ENCODE measurements around the gene MARVELD3.

MARVELD3 gene

DNA sequence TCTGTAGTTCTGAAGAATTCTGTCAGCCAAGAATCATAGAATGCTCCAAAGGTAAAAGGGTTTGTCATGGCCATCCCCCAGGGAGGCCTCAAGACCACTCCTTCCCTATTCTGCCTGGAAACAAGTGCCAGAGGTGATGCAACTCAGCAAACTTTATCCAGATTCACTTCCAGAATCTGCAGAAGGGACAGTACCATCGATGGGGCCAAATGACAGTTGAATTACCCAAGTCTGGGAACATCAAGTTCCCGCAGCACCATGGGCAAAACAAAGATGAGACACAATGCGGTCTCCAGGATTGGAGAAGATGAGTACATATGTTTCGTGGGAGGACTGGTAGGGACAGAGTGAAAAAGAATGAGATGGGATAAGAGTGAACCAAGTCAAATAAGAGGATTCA lies 35.4 kb upstream of the MARVELD3 start:
- no peak overlapping the region for H3K4me2 ChIP-seq (ENCODE audit: low read length)
- no peaks in the 10 kb centered on the region for H4K20me1 ChIP-seq (ENCODE audit: insufficient read depth, low read length)
- H3K36me3 ChIP-seq (ENCODE audit: insufficient read depth, low read length): no peaks in the 10 kb centered on the region
- no peaks in the 10 kb centered on the region for H3K4me1 ChIP-seq (ENCODE audit: insufficient read depth, low read length, severe bottlenecking)
- H3K27ac ChIP-seq (ENCODE audit: low read depth, low read length, poor library complexity, severe bottlenecking): no peak overlapping the region
- no peak overlapping the region for H3K9ac ChIP-seq (ENCODE audit: low read length)
- H2AFZ ChIP-seq (ENCODE audit: low read length): no peak overlapping the region
- no peaks in the 10 kb centered on the region for H3K9me3 ChIP-seq (ENCODE audit: low read length)
- no peaks in the 10 kb centered on the region for H3K9me2 ChIP-seq (ENCODE audit: low read depth, low read length)
- TF ChIP-seq, protein P1, sequence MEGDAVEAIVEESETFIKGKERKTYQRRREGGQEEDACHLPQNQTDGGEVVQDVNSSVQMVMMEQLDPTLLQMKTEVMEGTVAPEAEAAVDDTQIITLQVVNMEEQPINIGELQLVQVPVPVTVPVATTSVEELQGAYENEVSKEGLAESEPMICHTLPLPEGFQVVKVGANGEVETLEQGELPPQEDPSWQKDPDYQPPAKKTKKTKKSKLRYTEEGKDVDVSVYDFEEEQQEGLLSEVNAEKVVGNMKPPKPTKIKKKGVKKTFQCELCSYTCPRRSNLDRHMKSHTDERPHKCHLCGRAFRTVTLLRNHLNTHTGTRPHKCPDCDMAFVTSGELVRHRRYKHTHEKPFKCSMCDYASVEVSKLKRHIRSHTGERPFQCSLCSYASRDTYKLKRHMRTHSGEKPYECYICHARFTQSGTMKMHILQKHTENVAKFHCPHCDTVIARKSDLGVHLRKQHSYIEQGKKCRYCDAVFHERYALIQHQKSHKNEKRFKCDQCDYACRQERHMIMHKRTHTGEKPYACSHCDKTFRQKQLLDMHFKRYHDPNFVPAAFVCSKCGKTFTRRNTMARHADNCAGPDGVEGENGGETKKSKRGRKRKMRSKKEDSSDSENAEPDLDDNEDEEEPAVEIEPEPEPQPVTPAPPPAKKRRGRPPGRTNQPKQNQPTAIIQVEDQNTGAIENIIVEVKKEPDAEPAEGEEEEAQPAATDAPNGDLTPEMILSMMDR (IDR thresholded peaks at IDR 0.05; ENCODE audit: low read length): no peak
- no peak for TF ChIP-seq EZH2 (IDR thresholded peaks at IDR 0.05; ENCODE audit: borderline replicate concordance, low read length)
- no peak overlapping the region for H3K4me3 ChIP-seq (ENCODE audit: low read depth, low read length, poor library complexity, severe bottlenecking)
- 0 out of 2 replicates have a peak, but pooled peaks cover 4% of the 10 kb centered on the region for H3K27me3 ChIP-seq (ENCODE audit: insufficient read depth, low read length)
- no peaks in the 10 kb centered on the region for H3K79me2 ChIP-seq (ENCODE audit: insufficient read depth, low read length)
- H3F3A ChIP-seq (ENCODE audit: insufficient read depth, low read length): no peaks in the 10 kb centered on the region

DNA sequence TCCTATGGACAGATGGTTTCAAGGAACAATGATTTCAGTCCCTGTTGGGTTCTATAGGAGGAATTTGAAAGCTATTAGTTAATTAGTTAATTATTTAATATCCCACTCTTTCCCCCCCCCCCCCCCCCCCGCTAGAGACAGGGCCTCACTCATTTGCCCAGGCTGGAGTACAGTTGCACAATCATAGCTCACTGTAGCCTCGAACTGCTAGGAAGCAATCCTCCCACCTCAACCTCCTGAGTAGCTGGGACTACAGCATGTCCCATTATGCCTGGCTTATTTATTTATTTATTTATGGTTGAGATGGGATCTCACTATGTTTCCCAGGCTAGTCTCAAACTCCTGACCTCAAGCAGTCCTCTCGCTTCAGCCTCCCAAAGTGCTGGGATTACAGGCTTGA lies 34.1 kb upstream of the MARVELD3 start:
- H3K9ac ChIP-seq (ENCODE audit: low read length): no peak overlapping the region
- no peak overlapping the region for H2AFZ ChIP-seq (ENCODE audit: low read length)
- H3F3A ChIP-seq (ENCODE audit: insufficient read depth, low read length): no peaks in the 10 kb centered on the region
- H3K79me2 ChIP-seq (ENCODE audit: insufficient read depth, low read length): no peaks in the 10 kb centered on the region
- no peak overlapping the region for H3K27ac ChIP-seq (ENCODE audit: low read depth, low read length, poor library complexity, severe bottlenecking)
- H4K20me1 ChIP-seq (ENCODE audit: insufficient read depth, low read length): no peaks in the 10 kb centered on the region
- H3K4me3 ChIP-seq (ENCODE audit: low read depth, low read length, poor library complexity, severe bottlenecking): no peak overlapping the region
- H3K36me3 ChIP-seq (ENCODE audit: insufficient read depth, low read length): no peaks in the 10 kb centered on the region
- 0 out of 2 replicates have a peak, but pooled peaks cover 4% of the 10 kb centered on the region for H3K27me3 ChIP-seq (ENCODE audit: insufficient read depth, low read length)
- TF ChIP-seq, protein P1 (IDR thresholded peaks at IDR 0.05; ENCODE audit: low read length): no peak
- TF ChIP-seq EZH2 (IDR thresholded peaks at IDR 0.05; ENCODE audit: borderline replicate concordance, low read length): no peak
- no peak overlapping the region for H3K4me2 ChIP-seq (ENCODE audit: low read length)
- no peaks in the 10 kb centered on the region for H3K9me3 ChIP-seq (ENCODE audit: low read length)
- H3K4me1 ChIP-seq (ENCODE audit: insufficient read depth, low read length, severe bottlenecking): no peaks in the 10 kb centered on the region
- H3K9me2 ChIP-seq (ENCODE audit: low read depth, low read length): no peaks in the 10 kb centered on the region

DNA sequence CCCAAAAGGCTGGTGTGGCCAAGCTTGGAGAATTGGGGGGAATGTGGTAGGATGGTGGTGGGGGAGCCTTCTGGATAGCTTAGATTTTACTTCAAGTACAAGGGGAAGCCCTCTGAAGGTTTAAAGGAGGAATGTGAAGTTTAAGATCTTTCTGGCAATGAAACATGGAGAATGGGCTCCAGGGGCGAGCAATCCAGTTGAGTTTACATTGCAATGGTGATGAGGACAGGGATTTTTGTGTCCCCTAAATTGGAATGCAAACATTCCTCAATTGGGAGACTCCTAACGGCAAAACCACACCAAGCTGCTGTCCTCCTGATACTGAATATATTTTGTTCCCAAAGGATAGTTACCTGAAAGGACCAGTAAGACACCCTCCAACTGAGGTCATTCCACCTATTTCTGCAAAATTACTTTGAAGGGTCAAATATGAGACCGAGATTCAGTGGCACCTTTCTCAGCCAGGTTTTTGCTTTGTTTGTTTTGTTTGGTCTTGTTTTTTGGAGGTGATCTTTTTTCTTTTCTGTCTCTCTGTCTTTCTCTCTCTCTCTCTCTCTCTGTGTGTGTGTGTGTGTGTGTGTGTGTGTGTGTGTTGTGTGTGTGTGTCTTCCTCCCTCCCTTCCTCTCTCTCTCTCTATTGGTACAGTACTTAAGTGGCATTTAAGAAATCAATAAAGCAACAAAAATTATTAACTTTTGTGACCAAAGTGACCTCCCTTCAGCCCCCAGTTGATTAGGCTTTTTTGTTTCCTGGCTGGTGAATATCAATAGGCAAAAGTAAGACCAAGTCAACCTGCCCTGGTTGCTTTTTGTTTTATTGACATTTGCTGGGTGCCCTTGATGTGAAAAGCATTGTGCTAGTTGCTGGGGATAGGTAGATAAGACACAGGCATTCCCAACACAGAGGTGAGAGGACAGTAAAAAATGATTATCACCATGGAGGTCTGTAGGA lies 32.7 kb upstream of the MARVELD3 start:
- H2AFZ ChIP-seq (ENCODE audit: low read length): no peak overlapping the region
- no peaks in the 10 kb centered on the region for H3K9me2 ChIP-seq (ENCODE audit: low read depth, low read length)
- no peaks in the 10 kb centered on the region for H4K20me1 ChIP-seq (ENCODE audit: insufficient read depth, low read length)
- no peak overlapping the region for H3K27ac ChIP-seq (ENCODE audit: low read depth, low read length, poor library complexity, severe bottlenecking)
- H3K27me3 ChIP-seq (ENCODE audit: insufficient read depth, low read length): 0 out of 2 replicates have a peak, but pooled peaks cover 4% of the 10 kb centered on the region
- H3K9me3 ChIP-seq (ENCODE audit: low read length): no peaks in the 10 kb centered on the region
- no peaks in the 10 kb centered on the region for H3F3A ChIP-seq (ENCODE audit: insufficient read depth, low read length)
- no peak overlapping the region for H3K4me2 ChIP-seq (ENCODE audit: low read length)
- TF ChIP-seq, protein P1 (IDR thresholded peaks at IDR 0.05; ENCODE audit: low read length): no peak
- no peak for TF ChIP-seq EZH2 (IDR thresholded peaks at IDR 0.05; ENCODE audit: borderline replicate concordance, low read length)
- H3K9ac ChIP-seq (ENCODE audit: low read length): no peak overlapping the region
- H3K4me3 ChIP-seq (ENCODE audit: low read depth, low read length, poor library complexity, severe bottlenecking): no peak overlapping the region
- no peaks in the 10 kb centered on the region for H3K4me1 ChIP-seq (ENCODE audit: insufficient read depth, low read length, severe bottlenecking)
- no peaks in the 10 kb centered on the region for H3K36me3 ChIP-seq (ENCODE audit: insufficient read depth, low read length)
- no peaks in the 10 kb centered on the region for H3K79me2 ChIP-seq (ENCODE audit: insufficient read depth, low read length)
